GDM1 (cell line): ENCODE data around the gene MAP2K1.
"Not testable (repeated sequence)": the region's sequence is repeated elsewhere in the genome, so short reads cannot be mapped to it uniquely, and the experiment has no call there.

Experiments used
- DNase-seq: peaks from one replicate; lab custom pipeline; 2025; lab: John Stamatoyannopoulos, UW

Gene MAP2K1

GRCh38 chr15:66424963-66425612 is 38.4 kb downstream of the MAP2K1 start:
- no peak for DNase-seq

- no peak for DNase-seq
These were observed 39.1 kb downstream of the MAP2K1 start for GRCh38 chr15:66425837-66426236.

GRCh38 chr15:66429117-66429516 is 42.4 kb downstream of the MAP2K1 start:
- DNase-seq, result no peak

DNA sequence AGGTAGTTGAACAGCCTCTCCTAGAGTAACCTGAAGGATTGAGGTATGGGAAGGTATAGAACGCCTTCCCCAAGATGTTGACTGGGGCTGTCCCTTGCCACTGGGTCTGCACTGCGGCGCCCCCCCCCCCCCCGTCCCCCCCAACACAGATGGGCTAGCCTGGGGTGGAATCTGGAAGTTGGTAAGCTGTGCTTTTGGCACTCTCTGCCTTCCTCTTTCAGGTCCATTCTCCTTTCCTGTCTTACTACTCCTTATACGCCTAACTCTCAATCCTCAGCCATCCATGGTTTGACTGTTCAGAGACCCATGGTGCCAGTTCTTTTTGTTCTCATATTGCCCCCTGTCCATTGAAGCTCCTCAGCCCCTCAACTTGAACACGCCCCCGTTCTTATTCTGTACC is 42.8 kb downstream of the MAP2K1 start:
- no peak for DNase-seq

DNA sequence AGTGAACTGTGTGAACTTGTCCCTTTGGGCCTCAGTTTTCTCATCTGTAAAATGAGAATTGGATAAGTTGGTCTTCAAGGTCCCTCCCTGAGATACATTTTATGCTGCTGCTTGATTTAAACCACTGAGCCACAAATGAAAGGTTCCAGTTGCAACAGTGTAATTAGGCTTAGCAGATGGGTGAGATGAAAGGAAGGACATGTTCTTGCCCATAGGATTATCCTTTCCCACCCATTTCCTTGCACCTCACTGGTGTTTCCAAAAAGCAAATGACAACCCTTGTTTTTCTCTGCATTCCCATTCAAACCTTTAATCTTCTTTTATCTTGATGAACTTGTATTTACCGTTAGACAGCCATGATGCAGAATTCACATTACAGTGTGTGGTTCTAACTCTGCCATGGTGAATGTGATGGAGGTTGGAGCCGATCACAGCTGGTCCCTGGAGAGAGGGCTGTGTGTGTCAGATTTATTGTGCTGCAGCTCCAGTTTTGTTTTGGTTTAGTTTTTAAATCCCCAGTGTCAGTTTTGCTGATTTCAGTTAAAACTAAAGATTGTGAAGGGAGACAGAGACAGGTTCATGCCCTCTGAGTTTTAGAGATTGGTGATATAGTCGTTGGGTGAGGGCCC is 44.0 kb downstream of the MAP2K1 start:
- no peak for DNase-seq

GRCh38 chr15:66433726-66434125 is 47.0 kb downstream of the MAP2K1 start:
- no peak for DNase-seq

GRCh38 chr15:66440501-66440900 is 53.8 kb downstream of the MAP2K1 start:
- no peak for DNase-seq

DNA sequence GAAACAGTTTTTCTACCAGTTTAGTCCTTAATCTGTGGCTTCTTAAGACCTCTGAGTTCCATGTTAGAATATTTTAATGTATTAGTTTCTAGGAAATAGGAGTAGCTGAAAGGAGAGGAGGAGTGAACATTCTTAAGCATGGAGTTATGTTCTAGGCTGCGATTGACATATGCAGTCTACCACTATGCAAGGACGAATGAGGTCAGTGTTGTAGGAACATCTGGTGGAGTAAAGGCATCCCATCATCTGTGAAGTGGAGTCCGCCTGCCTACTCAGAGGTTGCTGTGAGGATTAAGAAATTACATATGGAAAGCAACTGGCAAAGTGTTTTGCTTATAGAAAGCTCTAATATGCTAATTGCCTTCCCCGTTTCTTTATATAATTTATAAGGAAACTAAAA is 65.7 kb downstream of the MAP2K1 start:
- no peak for DNase-seq

- DNase-seq, result no peak
These were observed 66.4 kb downstream of the MAP2K1 start for GRCh38 chr15:66452971-66453580.

DNA sequence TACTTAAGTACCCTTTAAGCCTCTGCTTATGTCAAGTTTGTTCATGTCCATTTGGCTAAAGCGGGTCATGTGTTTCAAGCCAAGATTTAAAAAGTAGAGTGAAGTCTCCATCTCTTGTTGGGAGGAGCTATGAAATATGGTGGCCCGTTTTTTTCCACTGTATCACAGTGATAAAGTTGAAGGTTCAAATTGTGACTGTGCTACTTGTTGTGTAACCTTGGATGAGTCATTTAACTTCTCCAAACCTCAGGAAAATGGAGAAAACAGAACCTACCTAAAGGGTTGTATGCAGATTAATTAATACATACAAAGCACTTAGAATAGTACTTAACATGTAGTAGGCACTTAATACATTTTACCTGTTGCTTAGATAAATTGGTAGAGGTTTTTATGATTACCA is 67.4 kb downstream of the MAP2K1 start:
- DNase-seq, result no peak

- DNase-seq, result no peak
These were observed 69.5 kb downstream of the MAP2K1 start for GRCh38 chr15:66456211-66456610.

- no peak for DNase-seq
These were observed 73.3 kb downstream of the MAP2K1 start for GRCh38 chr15:66459818-66460615.

GRCh38 chr15:66461294-66461693 is 74.6 kb downstream of the MAP2K1 start:
- not testable (repeated sequence) for DNase-seq

DNA sequence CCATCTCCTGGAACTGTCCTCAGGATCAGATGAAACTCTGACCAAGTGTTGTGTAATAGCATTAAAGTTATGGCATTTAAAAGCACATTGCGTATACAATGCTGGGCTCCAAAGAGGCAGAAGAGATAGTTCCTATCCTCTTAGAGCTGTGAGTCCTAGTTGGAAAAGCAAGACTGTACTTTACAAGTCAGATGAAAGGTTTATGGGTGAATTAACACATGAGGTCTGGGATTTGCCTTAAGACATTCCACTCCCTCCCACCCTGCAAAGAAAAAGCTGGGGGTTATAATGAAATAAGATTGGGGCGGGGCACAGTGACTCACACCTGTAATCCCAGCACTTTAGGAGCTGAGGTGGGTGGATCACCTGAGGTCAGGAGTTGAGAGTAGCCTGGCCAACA is 75.2 kb downstream of the MAP2K1 start:
- no peak for DNase-seq

DNA sequence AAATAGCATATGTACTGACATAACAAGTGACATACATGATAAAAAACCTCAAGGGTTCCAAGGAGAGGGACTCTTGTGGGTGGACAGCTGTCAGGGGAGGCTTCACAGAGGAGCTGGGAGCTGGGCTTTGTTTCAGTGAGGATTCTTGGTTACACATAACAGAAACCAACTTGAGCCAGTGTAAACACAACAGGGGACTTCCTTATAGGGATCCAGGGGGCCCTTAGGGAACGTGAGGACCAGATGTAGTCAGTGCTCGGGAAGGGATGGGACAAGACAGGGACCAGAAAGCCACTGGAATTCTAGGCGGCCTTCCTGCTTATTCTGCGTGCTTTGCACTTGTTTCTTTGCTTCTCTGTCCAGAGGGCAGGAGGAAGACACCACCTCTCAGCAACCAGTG is 75.9 kb downstream of the MAP2K1 start:
- no peak for DNase-seq

DNA sequence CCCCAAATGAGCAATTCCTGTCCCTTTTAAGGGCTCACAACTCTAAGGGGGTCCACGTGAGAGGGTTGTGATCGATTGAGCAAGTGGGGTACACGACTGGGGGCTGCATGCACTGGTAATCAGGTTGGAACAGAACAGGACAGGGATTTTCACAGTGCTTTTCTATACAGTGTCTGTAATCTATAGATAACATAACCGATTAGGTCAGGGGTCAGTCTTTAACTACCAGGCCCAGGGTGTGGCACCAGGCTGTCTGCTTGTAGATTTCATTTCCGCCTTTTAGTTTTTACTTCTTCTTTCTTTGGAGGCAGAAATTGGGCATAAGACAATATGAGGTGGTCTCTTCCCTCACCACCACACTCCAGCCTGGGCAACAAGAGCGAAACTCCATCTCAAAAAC is 78.6 kb downstream of the MAP2K1 start:
- not testable (repeated sequence) for DNase-seq

- not testable (repeated sequence) for DNase-seq
These were observed 80.7 kb downstream of the MAP2K1 start for GRCh38 chr15:66467162-66468040.

- DNase-seq, result not testable (repeated sequence)
These were observed 84.1 kb downstream of the MAP2K1 start for GRCh38 chr15:66470825-66471224.

- no peak for DNase-seq
These were observed 85.7 kb downstream of the MAP2K1 start for GRCh38 chr15:66472176-66472999.

DNA sequence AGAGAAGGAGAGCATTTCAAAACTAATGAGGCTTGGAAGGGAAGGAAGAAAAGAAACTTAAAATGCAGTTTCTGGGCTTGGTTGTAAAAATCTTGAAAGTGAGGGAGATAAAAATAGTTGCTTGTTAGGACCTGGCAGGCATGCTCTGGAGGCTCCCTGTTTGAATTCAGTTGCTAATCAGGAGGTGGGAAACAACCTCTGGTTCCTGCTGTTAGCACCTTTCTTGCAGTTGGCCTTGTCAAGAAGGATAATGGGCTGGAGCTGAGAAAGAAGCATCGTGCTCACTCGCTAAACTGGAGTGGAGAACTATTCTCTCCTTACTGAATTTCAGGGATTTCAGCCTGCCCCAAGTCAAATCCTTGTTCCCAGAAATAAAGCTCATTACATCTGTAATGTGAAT is 87.4 kb downstream of the MAP2K1 start:
- no peak for DNase-seq

DNA sequence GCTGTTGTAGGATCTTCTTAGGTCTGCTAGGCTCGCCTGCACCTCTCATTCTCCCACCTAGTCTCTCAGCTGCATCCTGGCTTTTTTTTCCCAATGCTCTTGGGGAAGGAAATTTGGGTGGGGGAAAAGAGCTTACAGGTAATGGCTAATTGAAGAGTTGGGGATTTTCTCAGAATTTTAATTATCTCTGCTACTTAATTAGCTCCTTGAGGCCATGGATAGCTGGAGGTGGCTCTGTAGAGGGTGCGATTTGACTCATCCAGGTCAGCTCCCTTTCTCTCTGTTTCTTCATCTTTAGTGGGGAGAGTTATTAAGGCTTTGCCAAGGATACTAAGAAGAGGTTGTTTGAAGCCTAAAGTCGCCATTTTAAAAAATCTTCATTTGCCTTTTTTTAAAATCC is 88.3 kb downstream of the MAP2K1 start:
- no peak for DNase-seq
